Right atrium auricular region (tissue), 2 donors: Measurements from ENCODE around the gene CRYBG1. TPM values are rescaled to one million over a fixed set of nuclear protein-coding genes. Genes with fewer than 3 reads are reported as not detected.

Experiments
- DNase-seq: peaks from one replicate; pipeline ENCODE4 v3.0.0-alpha.2; 2019; ENCODE audit warnings: low spot score
- H3K27ac ChIP-seq, 2 donors: fragments of 200-600 bp; sonication (generic); 1 replicate in 1 of 2; 2 replicates in 1 of 2; pipeline ENCODE4 v1.5.1; 2016 to 2019
- H3K27me3 ChIP-seq, 2 donors: fragments of 200-600 bp; sonication (generic); one replicate each; pipeline versions ENCODE4 v1.5.1 to v1.6.0; 2017 to 2019
- H3K36me3 ChIP-seq: fragments of 200-600 bp; sonication (generic); one replicate; pipeline ENCODE4 v1.5.1; 2016
- H3K4me1 ChIP-seq, 2 donors: fragments of 200-600 bp; sonication (generic); one replicate each; pipeline versions ENCODE4 v1.5.1 to v1.6.0; 2017 to 2019
- H3K4me3 ChIP-seq, 2 donors: fragments of 200-600 bp; sonication (generic); 1 replicate in 1 of 2; 2 replicates in 1 of 2; pipeline ENCODE4 v1.5.1; 2017 to 2019; ENCODE audit warnings: mild to moderate bottlenecking in 1 of 2, moderate library complexity in 1 of 2
- H3K9me3 ChIP-seq, 2 donors: fragments of 200-600 bp; sonication (generic); one replicate each; pipeline ENCODE4 v1.5.1; 2019
- CTCF ChIP-seq, 2 donors: fragments of 200-600 bp; sonication (generic); IDR thresholded peaks; one replicate each; pipeline ENCODE4 v1.5.1; 2019; ENCODE audit warnings: antibody characterized with exemption in 2 of 2
- total RNA-seq, 2 donors: library from RNA; depleted of rRNA; stranded (reverse); fragments of >200 nt; gene quantifications; one replicate each; pipeline ENCODE4 v1.1.0, GENCODE V29; 2016

The CRYBG1 gene
- 1 to 10 TPM; 1.6 to 1.9 TPM for total RNA-seq

- peak within 1 kb of the TSS; percentile 7 to 43 for H3K4me3 ChIP-seq
- H3K9me3 ChIP-seq, result no peaks in the 10 kb centered on the region
- peak; percentile 74 to 84 for TF ChIP-seq CTCF (IDR thresholded peaks at IDR 0.05)
- peaks cover 0 to 16% of the 10 kb centered on the region in 2 donors for H3K27me3 ChIP-seq
- no peaks in the 10 kb centered on the region for H3K36me3 ChIP-seq
- H3K27ac ChIP-seq, result no peak within 1 kb of the TSS
- DNase-seq, result no peak
- peaks cover 0 to 13% of the 10 kb centered on the region in 2 donors for H3K4me1 ChIP-seq
These were observed at the start of gene CRYBG1 for GRCh38 chr6:106360410-106360988. TSS of gene CRYBG1 (plus strand) at chr6:106360717. CDS start at chr6:106360909, 192 bp downstream.

GRCh38 chr6:106315765-106316374 lies 44.6 kb upstream of the CRYBG1 start:
- H3K27ac ChIP-seq, result no peak overlapping the region
- H3K4me1 ChIP-seq, result peaks cover 0 to 8% of the 10 kb centered on the region in 2 donors
- H3K27me3 ChIP-seq, result no peaks in the 10 kb centered on the region
- H3K4me3 ChIP-seq, result no peak overlapping the region
- DNase-seq, result no peak
- TF ChIP-seq CTCF (IDR thresholded peaks at IDR 0.05), result no peak
- H3K36me3 ChIP-seq, result peaks cover 12% of the 10 kb centered on the region
- H3K9me3 ChIP-seq, result no peaks in the 10 kb centered on the region

GRCh38 chr6:106316375-106316766 lies 44.1 kb upstream of the CRYBG1 start:
- no peak for TF ChIP-seq CTCF (IDR thresholded peaks at IDR 0.05)
- no peak overlapping the region for H3K27ac ChIP-seq
- no peak overlapping the region for H3K4me3 ChIP-seq
- H3K4me1 ChIP-seq, result peaks cover 0 to 8% of the 10 kb centered on the region in 2 donors
- H3K36me3 ChIP-seq, result peaks cover 12% of the 10 kb centered on the region
- H3K27me3 ChIP-seq, result no peaks in the 10 kb centered on the region
- no peak for DNase-seq
- H3K9me3 ChIP-seq, result no peaks in the 10 kb centered on the region

- no peak for TF ChIP-seq CTCF (IDR thresholded peaks at IDR 0.05)
- no peak overlapping the region for H3K4me3 ChIP-seq
- H3K9me3 ChIP-seq, result no peaks in the 10 kb centered on the region
- no peaks in the 10 kb centered on the region for H3K27me3 ChIP-seq
- H3K27ac ChIP-seq, result no peak overlapping the region
- DNase-seq, result no peak
- peaks cover 0 to 8% of the 10 kb centered on the region in 2 donors for H3K4me1 ChIP-seq
- H3K36me3 ChIP-seq, result peaks cover 12% of the 10 kb centered on the region
These were observed 42.5 kb upstream of the CRYBG1 start for GRCh38 chr6:106318061-106318460.

GRCh38 chr6:106318851-106319250 lies 41.7 kb upstream of the CRYBG1 start:
- H3K4me1 ChIP-seq, result peaks cover 0 to 8% of the 10 kb centered on the region in 2 donors
- H3K36me3 ChIP-seq, result peaks cover 12% of the 10 kb centered on the region
- H3K4me3 ChIP-seq, result no peak overlapping the region
- H3K27ac ChIP-seq, result no peak overlapping the region
- H3K9me3 ChIP-seq, result no peaks in the 10 kb centered on the region
- TF ChIP-seq CTCF (IDR thresholded peaks at IDR 0.05), result no peak
- no peaks in the 10 kb centered on the region for H3K27me3 ChIP-seq
- DNase-seq, result no peak
